ENCODE results near the gene MTHFD2L.

GRCh38 chr4:74159143-74159709 is 1.3 kb downstream of the MTHFD2L start:
- TF ChIP-seq CTCF (IDR thresholded peaks at IDR 0.05; ENCODE audit: low read length), result no peak
- no peak for TF ChIP-seq EZH2 (optimal IDR thresholded peaks at IDR 0.05; ENCODE audit: low read depth, low read length)

Measured in MM.1S (cell line).